K562 (cell line): ENCODE data around the gene NECTIN4. TPM values are rescaled to one million over a fixed set of nuclear protein-coding genes. Genes with fewer than 3 reads are reported as not detected.

ENCODE experiments used
- ATAC-seq: fragments of 200-7000 bp; cut with Tn5 transposase; 3 replicates; pipeline ENCODE4 v1.9.1; 2020; ENCODE audit warnings: moderate library complexity
- BruUV-seq: library from RNA; stranded (reverse); fragments of 400-500 nt; replicated peaks from 2 replicates; lab custom pipeline; 2021; lab: Mats Ljungman, UMichigan
- CTCF ChIA-PET: fragments of 300-600 bp; formaldehyde crosslinking; extraction: SDS; loops from one replicate; lab custom pipeline; 2021; ENCODE audit warnings: low intra/inter-chr PET ratio; lab: Yijun Ruan, JAX
- POLR2A ChIA-PET: fragments of 300-600, 350-650 bp; sonication (Branson Sonifier 250); formaldehyde crosslinking; extraction: SDS; loops from one replicate; lab custom pipeline; 2021; ENCODE audit warnings: antibody characterized with exemption, inconsistent platforms; lab: Yijun Ruan, JAX
- DNase-seq, 4 experiments: peaks; one replicate each; pipeline versions ENCODE4 v3.0.0 to v3.0.0-alpha.2; 2011 to 2018; ENCODE audit warnings: low spot score in 3 of 4, mixed read lengths in 3 of 4; ENCODE audit errors: extremely low read depth in 1 of 4
- FAIRE-seq: peaks from 2 replicates; lab custom pipeline; 2011; peaks lifted over from hg19 to GRCh38; lab: Jason Lieb, UNC
- H2AFZ ChIP-seq: 2 replicates; pipeline ENCODE4 v1.6.0; 2011; ENCODE audit warnings: low read depth, low read length, control low read depth, inconsistent platforms
- H3K27ac ChIP-seq: fragments of 200-600 bp; 3 replicates; pipeline ENCODE4 v1.8.0; 2011; ENCODE audit warnings: low read depth, mild to moderate bottlenecking, control low read depth, inconsistent platforms, low read length, moderate library complexity, mixed read lengths; ENCODE audit errors: extremely low read depth
- H3K27me3 ChIP-seq, 2 experiments: fragments of 300-600 bp in 1 of 2; 2 replicates in 1 of 2; 3 replicates in 1 of 2; pipeline versions ENCODE4 v1.6.0 to v1.8.0; 2011; ENCODE audit warnings: inconsistent platforms in 2 of 2, low read length in 2 of 2, mild to moderate bottlenecking in 1 of 2, mixed read lengths in 1 of 2, moderate library complexity in 1 of 2; ENCODE audit not compliant: control insufficient read depth in 2 of 2, insufficient read depth in 2 of 2
- H3K36me3 ChIP-seq: fragments of 300-600 bp; 3 replicates; pipeline ENCODE4 v1.8.0; 2011; ENCODE audit warnings: mild to moderate bottlenecking, low read length, inconsistent platforms; ENCODE audit not compliant: control insufficient read depth, insufficient read depth
- H3K4me1 ChIP-seq, 2 experiments: fragments of 200-600 bp in 1 of 2; replicated peaks in 1 of 2; 2 replicates in 1 of 2; 3 replicates in 1 of 2; pipeline versions ENCODE4 v1.5.1 to v1.8.0; 2011; ENCODE audit warnings: inconsistent platforms in 2 of 2, low read length in 2 of 2, mild to moderate bottlenecking in 1 of 2, mixed read lengths in 1 of 2, moderate library complexity in 1 of 2; ENCODE audit not compliant: control insufficient read depth in 2 of 2, insufficient read depth in 2 of 2
- H3K4me2 ChIP-seq: 2 replicates; pipeline ENCODE4 v1.6.1; 2011; ENCODE audit warnings: low read length, control low read depth, inconsistent platforms, mixed read lengths; ENCODE audit not compliant: insufficient read depth
- H3K4me3 ChIP-seq: fragments of 200-600 bp; sonication (generic), shearing (Covaris generic); 2 replicates; pipeline ENCODE4 v1.5.1; 2016; ENCODE audit warnings: control low read depth, inconsistent platforms
- H3K79me2 ChIP-seq: fragments of 200-600 bp; 3 replicates; pipeline ENCODE4 v1.8.0; 2011; ENCODE audit warnings: low read length, inconsistent platforms; ENCODE audit not compliant: control insufficient read depth, insufficient read depth
- H3K9ac ChIP-seq, 2 experiments: 2 replicates each; pipeline versions ENCODE4 v1.6.0 to v1.6.1; 2011; ENCODE audit warnings: low read depth in 2 of 2, low read length in 2 of 2, control low read depth in 1 of 2, inconsistent platforms in 1 of 2, mild to moderate bottlenecking in 1 of 2, mixed read lengths in 1 of 2; ENCODE audit not compliant: insufficient read depth in 1 of 2
- H3K9me1 ChIP-seq: one replicate; pipeline ENCODE4 v1.6.0; 2011; ENCODE audit warnings: inconsistent platforms, mild to moderate bottlenecking, low read length, moderate library complexity; ENCODE audit not compliant: control insufficient read depth, insufficient read depth
- H3K9me3 ChIP-seq: replicated peaks from 2 replicates; pipeline ENCODE4 v1.5.1; 2011; ENCODE audit warnings: low read depth, low read length, inconsistent platforms; ENCODE audit not compliant: control insufficient read depth, insufficient read depth
- H4K20me1 ChIP-seq: replicated peaks from 2 replicates; pipeline ENCODE4 v1.6.1; 2011; ENCODE audit warnings: low read length, inconsistent platforms, mixed read lengths; ENCODE audit not compliant: control insufficient read depth, insufficient read depth
- CCNT2 ChIP-seq: IDR thresholded peaks from 2 replicates; pipeline ENCODE4 v1.6.1; 2011; ENCODE audit warnings: borderline replicate concordance, low read depth, mild to moderate bottlenecking, moderate library complexity, mixed read lengths, low read length; ENCODE audit not compliant: insufficient read length; ENCODE audit errors: extremely low read depth
- CHD4 ChIP-seq: fragments of 200-600 bp; sonication (generic); IDR thresholded peaks from 3 replicates; pipeline ENCODE4 v1.6.1; 2012; ENCODE audit warnings: low read depth, mild to moderate bottlenecking, mixed read lengths, low read length, inconsistent platforms; ENCODE audit not compliant: insufficient read depth, insufficient replicate concordance, poor library complexity, severe bottlenecking
- CREM ChIP-seq: IDR thresholded peaks from 2 replicates; pipeline ENCODE4 v1.6.1; 2014; ENCODE audit warnings: antibody characterized with exemption, low read depth
- FUS ChIP-seq: fragments of 200-400 bp; formaldehyde crosslinking; optimal IDR thresholded peaks from 2 replicates; pipeline ENCODE3; 2017; ENCODE audit warnings: low read depth, low read length
- ILK ChIP-seq: fragments of 450-650 bp; IDR thresholded peaks from 2 replicates; pipeline ENCODE4 v1.6.1; 2016; ENCODE audit warnings: missing genetic modification characterization, low read depth, mild to moderate bottlenecking, missing compliant biosample characterization, moderate library complexity, borderline replicate concordance
- L3MBTL2 ChIP-seq: fragments of 450-650 bp; IDR thresholded peaks from 2 replicates; pipeline ENCODE4 v1.6.1; 2016; ENCODE audit warnings: mild to moderate bottlenecking, moderate library complexity
- NBN ChIP-seq: fragments of 450-650 bp; IDR thresholded peaks from 2 replicates; pipeline ENCODE4 v1.6.1; 2016; ENCODE audit warnings: low read depth, mild to moderate bottlenecking
- NCOA1 ChIP-seq: fragments of 450-650 bp; IDR thresholded peaks from 2 replicates; pipeline ENCODE4 v1.6.1; 2016; ENCODE audit warnings: low read depth
- NR3C1 ChIP-seq: sonication (generic); formaldehyde crosslinking; IDR thresholded peaks from 2 replicates; pipeline ENCODE4 v1.8.1; 2022; ENCODE audit warnings: missing genetic modification reagents
- PCBP2 ChIP-seq: fragments of 200-400 bp; formaldehyde crosslinking; IDR thresholded peaks from 2 replicates; pipeline ENCODE4 v1.6.1; 2018; ENCODE audit warnings: low read length, low read depth, mild to moderate bottlenecking, moderate library complexity; ENCODE audit not compliant: poor library complexity, severe bottlenecking
- POLR2B ChIP-seq: fragments of 450-650 bp; IDR thresholded peaks from 2 replicates; pipeline ENCODE4 v1.6.1; 2018; ENCODE audit warnings: low read depth; ENCODE audit not compliant: partially characterized antibody
- POLR3G ChIP-seq: IDR thresholded peaks from 2 replicates; pipeline ENCODE4 v1.6.1; 2011; ENCODE audit not compliant: insufficient read length, insufficient replicate concordance; ENCODE audit errors: extremely low read depth
- RBFOX2 ChIP-seq: fragments of 200-400 bp; formaldehyde crosslinking; IDR thresholded peaks from 2 replicates; pipeline ENCODE4 v1.6.1; 2017; ENCODE audit warnings: low read depth, mild to moderate bottlenecking, low read length, moderate library complexity
- SMARCA4 ChIP-seq: fragments of 450-650 bp; IDR thresholded peaks from 2 replicates; pipeline ENCODE4 v1.6.1; 2016
- XRCC3 ChIP-seq: fragments of 450-650 bp; IDR thresholded peaks from 2 replicates; pipeline ENCODE4 v1.6.1; 2017; ENCODE audit warnings: mild to moderate bottlenecking, moderate library complexity
- ZC3H8 ChIP-seq: fragments of 450-650 bp; IDR thresholded peaks from 2 replicates; pipeline ENCODE4 v1.6.1; 2017
- WGBS: fragments of 100-300 bp; shearing (Covaris generic); methylation state at CpG from one replicate; pipeline ENCODE4 v1.1.6; 2016; ENCODE audit warnings: low coverage, mixed read lengths; ENCODE audit not compliant: insufficient coverage; ENCODE audit errors: missing lambda C conversion rate; 5-methylcytosine and 5-hydroxymethylcytosine counted together
- in situ Hi-C: fragments of 300-500 bp; cut with MboI; formaldehyde crosslinking; loops from 4 replicates; pipeline ENCODE4 v1.15.0; 2018; ENCODE audit warnings: inconsistent platforms, mixed read lengths
- intact Hi-C: fragments of 100-400 bp; cut with micrococcal nuclease; formaldehyde crosslinking; loops from 2 replicates; pipeline ENCODE4 v1.14.2; 2022
- polyA plus RNA-seq, 8 experiments: library from polyadenylated mRNA; depleted of rRNA in 4 of 8; stranded (reverse) in 5 of 8; unstranded in 3 of 8; fragments of >200 nt; fragmentation: Nextera tagmentation in 2 of 8; fragmentation: Illumina TruSeq in 1 of 8; extraction: Ambion mirVana in 2 of 8; extraction: Trizol in 1 of 8; gene quantifications; 2 replicates each; pipeline versions ENCODE4 v1.2.1 to v1.2.3, GENCODE V29; 2011 to 2014; ENCODE audit warnings: inconsistent platforms in 1 of 8, missing spikeins in 1 of 8
- total RNA-seq, 7 experiments: library from RNA; depleted of rRNA in 6 of 7; stranded (reverse); fragments of >200 nt in 6 of 7; fragmentation: Illumina TruSeq in 2 of 7; extraction: Trizol in 2 of 7; gene quantifications; 2 replicates each; pipeline versions ENCODE4 v1.2.1 to v1.2.3, GENCODE V29; 2011 to 2021; ENCODE audit warnings: low replicate concordance in 1 of 7
- TF ChIP-seq, protein P1 (sequence below): IDR thresholded peaks from 2 replicates; pipeline ENCODE4 v1.6.1; 2011; ENCODE audit not compliant: insufficient read length; ENCODE audit errors: extremely low read depth
- TF ChIP-seq, protein P2 (sequence below): fragments of 250-450 bp; sonication (Bioruptor Pico); IDR thresholded peaks from 2 replicates; pipeline ENCODE4 v1.5.0; 2020; ENCODE audit warnings: mild to moderate bottlenecking, borderline replicate concordance

Gene NECTIN4
- total and polyA plus RNA-seq, 9 of the 15 experiments (the other 6 are each of a cell fraction or from before 2014, with no cell fraction given) = 0.01 to 0.09 TPM; not detected in 7

DNA sequence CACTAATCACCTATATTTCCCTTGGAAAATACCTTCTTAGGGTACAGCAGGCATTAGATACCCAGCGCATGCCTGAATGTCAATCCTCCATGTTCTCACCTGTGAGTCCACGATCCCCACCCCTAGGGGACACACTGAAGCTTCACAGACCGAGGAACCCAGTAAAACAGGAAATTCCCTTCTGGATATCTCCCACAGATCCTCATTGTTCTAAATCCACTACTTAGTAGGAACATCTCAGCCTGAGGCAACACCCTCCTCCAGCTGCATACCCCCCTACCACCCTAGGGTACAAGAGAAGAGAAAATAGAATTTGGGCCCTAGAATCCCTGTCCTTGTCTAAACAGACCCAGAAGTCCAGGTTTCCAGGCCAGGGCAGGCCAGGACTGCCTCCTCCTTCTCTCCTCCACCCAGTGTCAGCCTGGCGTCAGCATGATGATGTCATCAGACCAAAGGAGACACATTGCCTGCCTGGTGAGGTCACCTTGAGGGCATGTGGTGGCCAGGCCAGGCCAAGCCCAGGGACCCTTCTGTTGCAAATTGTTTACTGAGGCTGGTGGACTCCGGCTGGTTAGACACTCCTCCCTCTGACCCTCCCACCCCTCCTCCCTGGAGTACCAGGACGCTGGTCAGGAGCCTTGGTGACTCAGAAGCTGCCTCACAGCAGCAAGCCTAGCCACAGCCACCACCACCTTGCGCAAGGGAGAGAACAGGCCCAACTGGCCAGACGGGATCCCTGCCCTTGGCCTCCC lies 6.2 kb downstream of the NECTIN4 start:
- ATAC-seq (peak; percentile 91), DNase-seq (peak; percentile 73 to 83 (median 76)), FAIRE-seq (peak; percentile 92)
- ChIA-PET CTCF (no interaction called here), POLR2A (interaction anchor here (1.0 kb wide), 1 partner anchor 10 kb away, joined by 4 read pairs; no protein-coding TSS in a partner anchor)
- no peak overlapping the region for H3K4me3 ChIP-seq
- peak overlapping the region; percentile 19 to 78; a peak in 3 of 4 replicates for H3K9ac ChIP-seq
- peak overlapping the region; percentile 54; the same call in 2 of the 3 replicates for H3K27ac ChIP-seq
- H3K9me1 ChIP-seq = no peaks in the 10 kb centered on the region
- BruUV-seq = no TSS peak
- peak overlapping the region; percentile 91 for H2AFZ ChIP-seq
- 29% methylated on average over 7 of the region's 8 CpGs for WGBS
- H3K36me3 ChIP-seq = no peaks in the 10 kb centered on the region
- no peaks in the 10 kb centered on the region for H3K9me3 ChIP-seq
- no peaks in the 10 kb centered on the region for H3K27me3 ChIP-seq
- in situ Hi-C loops = loop anchor here (25.0 kb wide), 1 partner anchor 246 kb away; no protein-coding TSS in a partner anchor
- no peaks in the 10 kb centered on the region for H4K20me1 ChIP-seq
- intact Hi-C loops = no loop called here
- H3K4me2 ChIP-seq = peak overlapping the region; percentile 34
- no peaks in the 10 kb centered on the region for H3K79me2 ChIP-seq
- H3K4me1 ChIP-seq = peaks cover 12 to 18% of the 10 kb centered on the region in 2 experiments; a peak in 4 of 5 replicates
- TF ChIP-seq PCBP2 = no peak
- 0 out of 2 replicates have a peak, but pooled peaks have one; percentile 53 for TF ChIP-seq NCOA1
- TF ChIP-seq CHD4 = no peak
- TF ChIP-seq POLR3G = no peak
- no peak for TF ChIP-seq ILK (tag)
- TF ChIP-seq NR3C1 (CRISPR knock-in tag) = no peak
- TF ChIP-seq ZC3H8 = no peak
- TF ChIP-seq POLR2B = no peak
- peak; percentile 61; the same call in 1 of the 2 replicates for TF ChIP-seq L3MBTL2
- TF ChIP-seq RBFOX2 = peak; percentile 44; the same call in 1 of the 2 replicates
- TF ChIP-seq, protein P1, sequence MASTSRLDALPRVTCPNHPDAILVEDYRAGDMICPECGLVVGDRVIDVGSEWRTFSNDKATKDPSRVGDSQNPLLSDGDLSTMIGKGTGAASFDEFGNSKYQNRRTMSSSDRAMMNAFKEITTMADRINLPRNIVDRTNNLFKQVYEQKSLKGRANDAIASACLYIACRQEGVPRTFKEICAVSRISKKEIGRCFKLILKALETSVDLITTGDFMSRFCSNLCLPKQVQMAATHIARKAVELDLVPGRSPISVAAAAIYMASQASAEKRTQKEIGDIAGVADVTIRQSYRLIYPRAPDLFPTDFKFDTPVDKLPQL = no peak
- TF ChIP-seq CREM = peak; percentile 93
- no peak for TF ChIP-seq FUS
- TF ChIP-seq, protein P2, sequence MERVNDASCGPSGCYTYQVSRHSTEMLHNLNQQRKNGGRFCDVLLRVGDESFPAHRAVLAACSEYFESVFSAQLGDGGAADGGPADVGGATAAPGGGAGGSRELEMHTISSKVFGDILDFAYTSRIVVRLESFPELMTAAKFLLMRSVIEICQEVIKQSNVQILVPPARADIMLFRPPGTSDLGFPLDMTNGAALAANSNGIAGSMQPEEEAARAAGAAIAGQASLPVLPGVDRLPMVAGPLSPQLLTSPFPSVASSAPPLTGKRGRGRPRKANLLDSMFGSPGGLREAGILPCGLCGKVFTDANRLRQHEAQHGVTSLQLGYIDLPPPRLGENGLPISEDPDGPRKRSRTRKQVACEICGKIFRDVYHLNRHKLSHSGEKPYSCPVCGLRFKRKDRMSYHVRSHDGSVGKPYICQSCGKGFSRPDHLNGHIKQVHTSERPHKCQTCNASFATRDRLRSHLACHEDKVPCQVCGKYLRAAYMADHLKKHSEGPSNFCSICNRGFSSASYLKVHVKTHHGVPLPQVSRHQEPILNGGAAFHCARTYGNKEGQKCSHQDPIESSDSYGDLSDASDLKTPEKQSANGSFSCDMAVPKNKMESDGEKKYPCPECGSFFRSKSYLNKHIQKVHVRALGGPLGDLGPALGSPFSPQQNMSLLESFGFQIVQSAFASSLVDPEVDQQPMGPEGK (CRISPR knock-in tag) = no peak
- TF ChIP-seq SMARCA4 = peak; percentile 70
- no peak for TF ChIP-seq XRCC3
- no peak for TF ChIP-seq NBN
- no peak for TF ChIP-seq CCNT2
